Upper lobe of left lung (tissue), 6 donors: Measurements from ENCODE around the gene TLR9. TPM values are rescaled to one million over a fixed set of nuclear protein-coding genes. Genes with fewer than 3 reads are reported as not detected.

Experiments
- ATAC-seq, 2 donors: fragments of 200-7000 bp; cut with Tn5 transposase; one replicate each; pipeline ENCODE4 v1.9.1; 2022; ENCODE audit warnings: mild to moderate bottlenecking in 2 of 2, moderate library complexity in 2 of 2; ENCODE audit not compliant: low FRiP score in 2 of 2
- DNase-seq, 2 donors: peaks; one replicate each; pipeline ENCODE4 v3.0.0-alpha.2; 2019 to 2020
- H3K27ac ChIP-seq, 4 donors: fragments of 200-600 bp; sonication (generic); one replicate each; pipeline ENCODE4 v1.5.1; 2016 to 2019
- H3K27me3 ChIP-seq, 4 donors: fragments of 200-600 bp; sonication (generic); one replicate each; pipeline ENCODE4 v1.5.1; 2017 to 2019
- H3K36me3 ChIP-seq, 4 donors: fragments of 200-600 bp; sonication (generic); one replicate each; pipeline ENCODE4 v1.5.1; 2016 to 2019
- H3K4me1 ChIP-seq, 4 donors: fragments of 200-600 bp; sonication (generic); one replicate each; pipeline ENCODE4 v1.5.1; 2018 to 2019
- H3K4me3 ChIP-seq, 4 donors: fragments of 200-600 bp; sonication (generic); one replicate each; pipeline ENCODE4 v1.5.1; 2017 to 2019; ENCODE audit warnings: mild to moderate bottlenecking in 2 of 4, moderate library complexity in 1 of 4
- H3K9me3 ChIP-seq, 4 donors: fragments of 200-600 bp; sonication (generic); one replicate each; pipeline ENCODE4 v1.5.1; 2018 to 2019
- CTCF ChIP-seq, 6 experiments: fragments of 450-650 bp in 4 of 6; fragments of 200-600 bp in 2 of 6; sonication (generic) in 2 of 6; IDR thresholded peaks; one replicate each; pipeline ENCODE4 v1.5.1; 2016 to 2019; ENCODE audit warnings: antibody characterized with exemption in 6 of 6
- EP300 ChIP-seq, 4 donors: sonication (generic); formaldehyde crosslinking; IDR thresholded peaks; one replicate each; pipeline ENCODE4 v1.5.1; 2017; ENCODE audit warnings: antibody characterized with exemption in 4 of 4, control low read depth in 2 of 4
- POLR2A ChIP-seq, 4 donors: fragments of 450-650 bp; IDR thresholded peaks; one replicate each; pipeline ENCODE4 v1.5.1; 2016 to 2017; ENCODE audit warnings: antibody characterized with exemption in 4 of 4, mild to moderate bottlenecking in 2 of 4
- POLR2AphosphoS5 ChIP-seq, 2 donors: sonication (generic); formaldehyde crosslinking; IDR thresholded peaks; one replicate each; pipeline ENCODE4 v1.5.1; 2017; ENCODE audit warnings: antibody characterized with exemption in 2 of 2
- WGBS, 2 donors: methylation state at CpG; one replicate each; pipeline ENCODE4 v1.1.5; 2017 to 2018; 5-methylcytosine and 5-hydroxymethylcytosine counted together
- total RNA-seq, 6 donors: library from RNA; depleted of rRNA in 4 of 6; stranded (reverse); fragments of >200 nt in 4 of 6; gene quantifications; one replicate each; pipeline versions ENCODE4 v1.1.0 to v1.2.1, GENCODE V29; 2016 to 2021
- donor health status: DM: no; HTN: no; CAD: no; lungs with moderate emphysema.
- donor health status: DM: no; HTN: yes; CAD: no; lungs with severe emphysema.

The TLR9 gene
- total RNA-seq, 6 donors from 2014 or later = 0.29 to 1.1 TPM; not detected in 4

- Histone ChIP-seq H3K36me3 (no peaks in the 10 kb centered on the region), H3K9me3 (no peaks in the 10 kb centered on the region), H3K4me1 (peaks cover 42 to 47% (median 46%) of the 10 kb centered on the region in 4 donors), H3K4me3 (no peak overlapping the region), H3K27me3 (no peaks in the 10 kb centered on the region), H3K27ac (no peak overlapping the region)
- WGBS, 2 donors = 79 to 94% methylated on average over 6 to 22 of the region's 27 CpGs
- DNase-seq = no peak
- TF ChIP-seq EP300 (IDR thresholded peaks at IDR 0.05) (no peak), POLR2A (IDR thresholded peaks at IDR 0.05) (no peak), CTCF (IDR thresholded peaks at IDR 0.05) (no peak), POLR2AphosphoS5 (IDR thresholded peaks at IDR 0.05) (no peak)
- ATAC-seq = no peak
Observed at GRCh38 chr3:52221141-52221562, 4.3 kb downstream of the TLR9 start.

GRCh38 chr3:52220380-52221026 is 4.9 kb downstream of the TLR9 start:
- peaks cover 0 to 6% (median 2%) of the 10 kb centered on the region in 4 donors for H3K36me3 ChIP-seq
- ATAC-seq (peak; percentile 84 to 88), DNase-seq (peak in 1 of 2 donors; percentile 86)
- H3K9me3 ChIP-seq = no peaks in the 10 kb centered on the region
- no peak overlapping the region for H3K4me3 ChIP-seq
- peaks cover 43 to 52% (median 50%) of the 10 kb centered on the region in 4 donors for H3K4me1 ChIP-seq
- TF ChIP-seq EP300 (IDR thresholded peaks at IDR 0.05) (no peak), CTCF (IDR thresholded peaks at IDR 0.05) (peak; percentile 84 to 95 (median 88))
- WGBS, 2 donors = 33 to 78% methylated on average over 4 to 9 of the region's 9 CpGs
- no peaks in the 10 kb centered on the region for H3K27me3 ChIP-seq
- no peak overlapping the region for H3K27ac ChIP-seq

- H3K4me1 ChIP-seq = peaks cover 43 to 52% (median 50%) of the 10 kb centered on the region in 4 donors
- 43 to 70% methylated on average over 4 to 6 of the region's 6 CpGs for WGBS, 2 donors
- DNase-seq = peak; percentile 41 to 73
Observed at GRCh38 chr3:52218937-52219650, 6.4 kb downstream of the TLR9 start.

GRCh38 chr3:52218454-52218853 is 7.0 kb downstream of the TLR9 start:
- TF ChIP-seq EP300 (IDR thresholded peaks at IDR 0.05) (no peak), POLR2A (IDR thresholded peaks at IDR 0.05) (no peak), POLR2AphosphoS5 (IDR thresholded peaks at IDR 0.05) (no peak), CTCF (IDR thresholded peaks at IDR 0.05) (no peak)
- ATAC-seq = no peak
- Histone ChIP-seq H3K27me3 (no peaks in the 10 kb centered on the region), H3K4me1 (peaks cover 43 to 52% (median 50%) of the 10 kb centered on the region in 4 donors), H3K4me3 (no peak overlapping the region), H3K9me3 (no peaks in the 10 kb centered on the region), H3K36me3 (peaks cover 11 to 26% (median 21%) of the 10 kb centered on the region in 4 donors), H3K27ac (peak overlapping the region; percentile 75 to 90 (median 79))
- DNase-seq = peak in 1 of 2 donors; percentile 23
- 36 to 40% methylated on average over 3 to 10 of the region's 12 CpGs for WGBS, 2 donors

More at GRCh38 chr3:52218937-52219650, 6.4 kb downstream of the TLR9 start:
- no peaks in the 10 kb centered on the region for H3K9me3 ChIP-seq
- H3K27me3 ChIP-seq = no peaks in the 10 kb centered on the region
- peak in 1 of 6 experiments; percentile 25 for TF ChIP-seq CTCF (IDR thresholded peaks at IDR 0.05)
- no peak for TF ChIP-seq POLR2A (IDR thresholded peaks at IDR 0.05)
- no peak for TF ChIP-seq EP300 (IDR thresholded peaks at IDR 0.05)
- TF ChIP-seq POLR2AphosphoS5 (IDR thresholded peaks at IDR 0.05) = peak in 1 of 2 donors; percentile 27
- peaks cover 8 to 20% (median 15%) of the 10 kb centered on the region in 4 donors for H3K36me3 ChIP-seq
- no peak overlapping the region for H3K4me3 ChIP-seq
- ATAC-seq = peak in 1 of 2 donors; percentile 42
- H3K27ac ChIP-seq = peak overlapping the region; percentile 75 to 90 (median 79)
